Tibial artery (tissue), 4 donors: ENCODE results near the gene PARD3B.

Experiments used
- DNase-seq, 2 donors: peaks; one replicate each; pipeline ENCODE4 v3.0.0-alpha.2; 2019
- H3K27ac ChIP-seq, 2 donors: fragments of 200-600 bp; sonication (generic) in 1 of 2; 1 replicate in 1 of 2; 2 replicates in 1 of 2; pipeline ENCODE4 v1.5.1; 2018 to 2019; ENCODE audit warnings: mild to moderate bottlenecking in 1 of 2
- H3K27me3 ChIP-seq, 2 donors: fragments of 200-600 bp; sonication (generic) in 1 of 2; one replicate each; pipeline versions ENCODE4 v1.5.1 to v1.6.0; 2016 to 2019
- H3K36me3 ChIP-seq, 3 donors: fragments of 200-600 bp; sonication (generic) in 2 of 3; one replicate each; pipeline ENCODE4 v1.5.1; 2016 to 2019; ENCODE audit warnings: mild to moderate bottlenecking in 2 of 3
- H3K4me1 ChIP-seq, 4 donors: fragments of 200-600 bp; sonication (generic) in 2 of 4; 1 replicate in 3 of 4; 2 replicates in 1 of 4; pipeline ENCODE4 v1.5.1; 2016 to 2019
- H3K4me3 ChIP-seq, 2 donors: fragments of 200-600 bp; sonication (generic) in 1 of 2; 1 replicate in 1 of 2; 2 replicates in 1 of 2; pipeline ENCODE4 v1.5.1; 2018 to 2019; ENCODE audit warnings: mild to moderate bottlenecking in 2 of 2
- H3K9me3 ChIP-seq, 3 donors: fragments of 200-600 bp; sonication (generic) in 1 of 3; one replicate each; pipeline ENCODE4 v1.5.1; 2016 to 2019
- CTCF ChIP-seq, 2 experiments: fragments of 200-600 bp in 1 of 2; fragments of 450-650 bp in 1 of 2; IDR thresholded peaks; one replicate each; pipeline ENCODE4 v1.5.1; 2017 to 2019; ENCODE audit warnings: antibody characterized with exemption in 2 of 2, mild to moderate bottlenecking in 1 of 2, moderate library complexity in 1 of 2
- intact Hi-C: fragments of 100-400 bp; cut with DNase I; formaldehyde crosslinking; loops from one replicate; pipeline ENCODE4 v1.15.0; 2023; ENCODE audit warnings: low total_unique reads

The PARD3B gene

DNA sequence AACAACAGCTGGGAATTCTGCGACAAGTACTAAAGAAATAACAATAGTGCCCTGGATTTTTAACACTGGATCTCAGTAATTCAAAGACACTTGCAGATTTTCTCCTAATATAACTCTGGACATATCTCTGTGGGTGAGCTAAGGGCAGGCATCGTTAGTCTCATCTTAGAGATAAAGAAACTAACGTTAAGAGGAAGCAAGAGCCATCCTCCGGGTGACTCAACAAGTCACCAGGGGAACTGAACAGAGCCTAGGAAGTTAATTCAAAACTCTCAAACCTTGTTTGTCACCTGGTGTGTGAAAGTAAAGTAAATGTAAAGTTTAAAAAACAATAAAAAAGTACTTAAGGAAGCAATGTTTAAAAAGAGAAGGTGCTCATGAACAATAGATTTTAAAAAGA, 1095.4 kb downstream of the PARD3B start:
- TF ChIP-seq CTCF (IDR thresholded peaks at IDR 0.05), result no peak
- H3K4me1 ChIP-seq, result no peaks in the 10 kb centered on the region
- H3K4me3 ChIP-seq, result no peak overlapping the region
- H3K36me3 ChIP-seq, result no peaks in the 10 kb centered on the region
- H3K27ac ChIP-seq, result no peak overlapping the region
- no peak for DNase-seq
- no peaks in the 10 kb centered on the region for H3K27me3 ChIP-seq
- intact Hi-C loops, result no loop called here
- no peaks in the 10 kb centered on the region for H3K9me3 ChIP-seq

DNA sequence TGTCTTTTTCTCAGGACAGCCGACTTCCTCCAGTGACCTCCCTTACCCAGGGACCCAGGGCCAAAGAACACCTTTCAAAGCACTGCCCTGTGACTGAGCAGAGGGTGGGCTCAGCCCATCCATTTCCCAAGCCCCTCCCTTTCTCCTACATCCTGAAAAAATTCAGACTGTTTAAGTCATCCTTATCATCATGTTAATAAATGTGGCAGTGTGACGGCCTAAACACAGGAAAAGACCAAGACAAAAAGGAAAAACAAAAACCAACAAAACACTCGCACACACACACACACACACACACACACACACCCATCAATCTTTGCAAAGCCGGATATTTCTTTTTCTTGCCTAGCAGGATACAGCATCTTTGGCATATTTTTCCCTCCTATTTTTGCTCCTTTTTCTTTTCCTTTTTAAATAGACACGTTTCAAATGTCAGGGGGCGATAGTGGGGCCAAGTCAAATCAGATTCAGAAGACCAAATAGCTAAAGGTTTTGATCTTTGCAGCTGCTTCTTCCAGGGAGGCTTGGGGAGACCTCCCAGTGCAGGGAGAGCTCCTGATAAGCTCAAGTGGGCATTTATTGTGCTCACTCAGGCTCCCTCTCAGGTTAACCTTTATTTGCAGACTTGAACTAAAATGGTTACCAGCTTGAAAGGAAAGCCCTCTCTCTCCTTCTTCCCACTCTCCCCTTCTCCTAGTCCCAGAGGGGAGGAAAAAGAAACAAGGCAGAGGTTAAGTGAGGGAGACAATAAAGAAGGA, 1097.5 kb downstream of the PARD3B start:
- Histone ChIP-seq H3K4me1 (no peaks in the 10 kb centered on the region), H3K4me3 (no peak overlapping the region), H3K36me3 (no peaks in the 10 kb centered on the region), H3K27me3 (no peaks in the 10 kb centered on the region), H3K9me3 (no peaks in the 10 kb centered on the region), H3K27ac (no peak overlapping the region)
- DNase-seq, result no peak
- intact Hi-C loops, result no loop called here
- TF ChIP-seq CTCF (IDR thresholded peaks at IDR 0.05), result no peak

- no peak for TF ChIP-seq CTCF (IDR thresholded peaks at IDR 0.05)
- H3K27ac ChIP-seq, result no peak overlapping the region
- no peaks in the 10 kb centered on the region for H3K4me1 ChIP-seq
- no peak overlapping the region for H3K4me3 ChIP-seq
- no peaks in the 10 kb centered on the region for H3K36me3 ChIP-seq
- no peaks in the 10 kb centered on the region for H3K9me3 ChIP-seq
- DNase-seq, result no peak
- H3K27me3 ChIP-seq, result no peaks in the 10 kb centered on the region
- intact Hi-C loops, result no loop called here
Observed at GRCh38 chr2:205643391-205643885, 1098.2 kb downstream of the PARD3B start.

- intact Hi-C loops, result no loop called here
- no peak for DNase-seq
- no peaks in the 10 kb centered on the region for H3K4me1 ChIP-seq
- no peak overlapping the region for H3K27ac ChIP-seq
- TF ChIP-seq CTCF (IDR thresholded peaks at IDR 0.05), result no peak
- no peak overlapping the region for H3K4me3 ChIP-seq
- no peaks in the 10 kb centered on the region for H3K9me3 ChIP-seq
- no peaks in the 10 kb centered on the region for H3K36me3 ChIP-seq
- no peaks in the 10 kb centered on the region for H3K27me3 ChIP-seq
Observed at GRCh38 chr2:205644018-205644417, 1098.7 kb downstream of the PARD3B start.

DNA sequence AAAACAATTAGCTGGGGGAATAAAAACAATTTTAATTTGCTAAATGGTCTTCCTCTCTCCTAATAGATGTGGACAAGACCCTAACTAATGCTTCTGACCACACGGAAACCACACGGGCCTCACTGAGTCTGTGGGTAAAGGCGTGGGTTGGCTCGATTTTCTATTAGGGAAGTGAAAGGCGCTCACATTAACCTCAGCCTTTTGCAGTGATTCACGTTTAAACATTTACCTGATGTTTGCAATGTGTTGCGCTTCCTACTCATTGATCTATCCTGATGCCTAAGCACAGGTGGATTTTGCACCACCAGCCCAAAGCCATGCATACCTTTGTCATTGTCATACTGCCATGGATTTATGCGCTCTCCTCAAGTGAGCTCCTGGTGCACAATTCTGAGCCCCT, 1101.4 kb downstream of the PARD3B start:
- TF ChIP-seq CTCF (IDR thresholded peaks at IDR 0.05), result no peak
- Histone ChIP-seq H3K36me3 (no peaks in the 10 kb centered on the region), H3K4me1 (no peaks in the 10 kb centered on the region), H3K27ac (no peak overlapping the region), H3K9me3 (no peaks in the 10 kb centered on the region), H3K4me3 (no peak overlapping the region), H3K27me3 (no peaks in the 10 kb centered on the region)
- intact Hi-C loops, result no loop called here
- DNase-seq, result no peak
